H1 (cell line): Measurements from ENCODE around the gene MYLK4. TPM values are rescaled to one million over a fixed set of nuclear protein-coding genes. Genes with fewer than 3 reads are reported as not detected.

Experiments
- CTCF ChIA-PET: fragments of 300-600 bp; sonication (Branson Sonifier 250); formaldehyde crosslinking; loops from one replicate; lab custom pipeline; 2021; ENCODE audit not compliant: partially characterized antibody; lab: Charles Lee
- POLR2A ChIA-PET: fragments of 300-600 bp; sonication (Branson Sonifier 250); formaldehyde crosslinking; loops from one replicate; lab custom pipeline; 2021; ENCODE audit warnings: inconsistent platforms; ENCODE audit not compliant: partially characterized antibody; lab: Charles Lee
- DNase-seq, 2 experiments: peaks; one replicate each; pipeline versions ENCODE4 v3.0.0 to v3.0.0-alpha.2; 2010 to 2022; ENCODE audit warnings: low spot score in 2 of 2, low read depth in 1 of 2, mixed read lengths in 1 of 2
- FAIRE-seq: peaks from 2 replicates; lab custom pipeline; 2011; peaks lifted over from hg19 to GRCh38; lab: Jason Lieb, UNC
- H2AFZ ChIP-seq: 2 replicates; pipeline ENCODE4 v1.8.1; 2012; ENCODE audit warnings: low read length, inconsistent platforms
- H2AK5ac ChIP-seq: 2 replicates; pipeline ENCODE4 v1.6.1; 2013; ENCODE audit warnings: low read depth, low read length
- H2BK120ac ChIP-seq: replicated peaks from 2 replicates; pipeline ENCODE3; 2013; ENCODE audit warnings: low read depth, low read length, inconsistent platforms
- H2BK12ac ChIP-seq: 2 replicates; pipeline ENCODE4 v1.6.1; 2013; ENCODE audit warnings: low read depth, low read length
- H2BK15ac ChIP-seq: 2 replicates; pipeline ENCODE4 v1.6.1; 2013; ENCODE audit warnings: low read length
- H2BK20ac ChIP-seq: 2 replicates; pipeline ENCODE4 v1.6.1; 2013; ENCODE audit warnings: low read length
- H2BK5ac ChIP-seq: 2 replicates; pipeline ENCODE4 v1.6.1; 2013; ENCODE audit warnings: low read depth, low read length
- H3K14ac ChIP-seq: 2 replicates; pipeline ENCODE4 v1.6.1; 2013; ENCODE audit warnings: inconsistent platforms; ENCODE audit not compliant: insufficient read length
- H3K18ac ChIP-seq: 2 replicates; pipeline ENCODE4 v1.6.1; 2013; ENCODE audit warnings: low read length; ENCODE audit errors: extremely low read depth
- H3K23ac ChIP-seq: 2 replicates; pipeline ENCODE4 v1.6.1; 2013; ENCODE audit warnings: inconsistent platforms; ENCODE audit not compliant: insufficient read length
- H3K23me2 ChIP-seq: 2 replicates; pipeline ENCODE4 v1.6.1; 2013; ENCODE audit warnings: low read depth, low read length
- H3K27ac ChIP-seq: 2 replicates; pipeline ENCODE4 v1.6.1; 2011; ENCODE audit warnings: low read depth, low read length, inconsistent platforms
- H3K27me3 ChIP-seq, 4 experiments: replicated peaks in 1 of 4; 1 replicate in 1 of 4; 2 replicates in 3 of 4; pipeline versions ENCODE4 v1.6.1 to v1.8.1; 2011 to 2013; ENCODE audit warnings: low read length in 3 of 4, mild to moderate bottlenecking in 3 of 4, inconsistent platforms in 2 of 4, mixed read lengths in 2 of 4, moderate library complexity in 1 of 4; ENCODE audit not compliant: control insufficient read depth in 3 of 4, insufficient read depth in 3 of 4; ENCODE audit errors: extremely low read depth in 1 of 4
- H3K36me3 ChIP-seq, 4 experiments: 2 replicates each; pipeline versions ENCODE4 v1.6.1 to v1.8.1; 2011 to 2013; ENCODE audit warnings: mild to moderate bottlenecking in 4 of 4, low read length in 3 of 4, moderate library complexity in 2 of 4, control low read depth in 1 of 4, inconsistent platforms in 1 of 4; ENCODE audit not compliant: insufficient read depth in 4 of 4, control insufficient read depth in 2 of 4
- H3K4ac ChIP-seq: replicated peaks from 2 replicates; pipeline ENCODE3; 2013; ENCODE audit warnings: low read length, low read depth, mixed read lengths, inconsistent platforms; ENCODE audit not compliant: insufficient read length
- H3K4me1 ChIP-seq, 4 experiments: replicated peaks in 1 of 4; 1 replicate in 1 of 4; 2 replicates in 3 of 4; pipeline versions ENCODE4 v1.6.1 to v1.8.1; 2011 to 2013; ENCODE audit warnings: low read length in 3 of 4, inconsistent platforms in 2 of 4, mixed read lengths in 1 of 4; ENCODE audit not compliant: insufficient read depth in 4 of 4, control insufficient read depth in 3 of 4
- H3K4me2 ChIP-seq, 2 experiments: 2 replicates each; pipeline versions ENCODE4 v1.6.1 to v1.8.1; 2011 to 2013; ENCODE audit warnings: low read depth in 2 of 2, low read length in 2 of 2, control low read depth in 1 of 2, inconsistent platforms in 1 of 2, mild to moderate bottlenecking in 1 of 2; ENCODE audit not compliant: insufficient read depth in 1 of 2
- H3K4me3 ChIP-seq, 4 experiments: fragments of 200-600, 300-600 bp in 1 of 4; sonication (generic), shearing (Covaris generic), sonication (Bioruptor Twin) in 1 of 4; 2 replicates each; pipeline versions ENCODE4 v1.5.1 to v1.8.1; 2011 to 2016; ENCODE audit warnings: low read length in 4 of 4, low read depth in 3 of 4, control low read depth in 2 of 4, inconsistent platforms in 2 of 4, mild to moderate bottlenecking in 2 of 4, mixed read lengths in 1 of 4, moderate library complexity in 1 of 4; ENCODE audit not compliant: insufficient read depth in 2 of 4; ENCODE audit errors: extremely low read depth in 1 of 4
- H3K56ac ChIP-seq: replicated peaks from 2 replicates; pipeline ENCODE3; 2013; ENCODE audit warnings: low read depth, mild to moderate bottlenecking, mixed read lengths, low read length, inconsistent platforms; ENCODE audit not compliant: insufficient read length
- H3K79me1 ChIP-seq: 2 replicates; pipeline ENCODE4 v1.6.1; 2013; ENCODE audit warnings: low read depth, low read length, control low read depth
- H3K79me2 ChIP-seq, 2 experiments: 2 replicates each; pipeline versions ENCODE4 v1.6.1 to v1.8.1; 2012 to 2013; ENCODE audit warnings: low read length in 2 of 2, mild to moderate bottlenecking in 2 of 2, inconsistent platforms in 1 of 2; ENCODE audit not compliant: insufficient read depth in 2 of 2, control insufficient read depth in 1 of 2
- H3K9ac ChIP-seq, 4 experiments: replicated peaks in 1 of 4; 1 replicate in 1 of 4; 2 replicates in 3 of 4; pipeline versions ENCODE4 v1.6.1 to v1.8.1; 2011 to 2013; ENCODE audit warnings: low read depth in 3 of 4, low read length in 3 of 4, control low read depth in 2 of 4, mild to moderate bottlenecking in 2 of 4, moderate library complexity in 2 of 4, inconsistent platforms in 1 of 4; ENCODE audit errors: extremely low read depth in 1 of 4
- H3K9me3 ChIP-seq, 2 experiments: 2 replicates each; pipeline versions ENCODE4 v1.6.1 to v1.8.1; 2012 to 2013; ENCODE audit warnings: mild to moderate bottlenecking in 2 of 2, moderate library complexity in 2 of 2, control low read depth in 1 of 2, inconsistent platforms in 1 of 2, low read depth in 1 of 2, low read length in 1 of 2, mixed read lengths in 1 of 2; ENCODE audit not compliant: insufficient read depth in 2 of 2
- H4K20me1 ChIP-seq, 2 experiments: replicated peaks in 1 of 2; 2 replicates each; pipeline versions ENCODE3 to v1.8.1; 2011 to 2013; ENCODE audit warnings: inconsistent platforms in 2 of 2, low read length in 2 of 2, mild to moderate bottlenecking in 1 of 2; ENCODE audit not compliant: insufficient read depth in 2 of 2, control insufficient read depth in 1 of 2
- H4K5ac ChIP-seq: 2 replicates; pipeline ENCODE4 v1.6.1; 2013; ENCODE audit warnings: low read length, low read depth, mixed read lengths, inconsistent platforms; ENCODE audit not compliant: insufficient read length
- H4K8ac ChIP-seq: 2 replicates; pipeline ENCODE4 v1.8.0; 2013; ENCODE audit warnings: mild to moderate bottlenecking, moderate library complexity, low read length, inconsistent platforms; ENCODE audit not compliant: insufficient read depth; ENCODE audit errors: extremely low read depth
- H4K91ac ChIP-seq: replicated peaks from 2 replicates; pipeline ENCODE3; 2013; ENCODE audit warnings: low read length, mixed read lengths, inconsistent platforms; ENCODE audit not compliant: insufficient read length
- BACH1 ChIP-seq: IDR thresholded peaks from 2 replicates; pipeline ENCODE4 v1.6.1; 2012; ENCODE audit warnings: low read length, improper control_type of control experiment
- FOSL1 ChIP-seq: IDR thresholded peaks from 2 replicates; pipeline ENCODE4 v1.6.1; 2011; ENCODE audit warnings: mild to moderate bottlenecking, low read depth, low read length, moderate library complexity; ENCODE audit not compliant: insufficient read depth
- PHF8 ChIP-seq: fragments of 200-600 bp; sonication (generic); conservative IDR thresholded peaks from 2 replicates; pipeline ENCODE4 v1.7.1; 2012; ENCODE audit warnings: low read depth, mild to moderate bottlenecking, inconsistent platforms, low read length, moderate library complexity
- POLR2AphosphoS5 ChIP-seq: IDR thresholded peaks from 2 replicates; pipeline ENCODE4 v1.6.1; 2011; ENCODE audit warnings: low read depth, low read length
- RAD21 ChIP-seq, 2 experiments: IDR thresholded peaks in 1 of 2; conservative IDR thresholded peaks in 1 of 2; 2 replicates each; pipeline ENCODE4 v1.6.1; 2011; ENCODE audit warnings: low read depth in 2 of 2, low read length in 2 of 2, improper control_type of control experiment in 1 of 2, inconsistent platforms in 1 of 2, mild to moderate bottlenecking in 1 of 2, moderate library complexity in 1 of 2
- TBP ChIP-seq: IDR thresholded peaks from 2 replicates; pipeline ENCODE4 v1.6.1; 2011; ENCODE audit warnings: low read depth, low read length, improper control_type of control experiment
- TEAD4 ChIP-seq: IDR thresholded peaks from 2 replicates; pipeline ENCODE4 v1.6.1; 2012; ENCODE audit warnings: low read depth, low read length, inconsistent platforms, mixed read lengths
- WGBS, 2 experiments: shearing (Covaris generic) in 1 of 2; methylation state at CpG; one replicate each; pipeline versions ENCODE4 v1.1.6 to v1.1.7; 2013 to 2015; ENCODE audit warnings: low lambda C conversion rate in 2 of 2, mixed read lengths in 2 of 2, inconsistent platforms in 1 of 2, low coverage in 1 of 2, missing lambda C conversion rate in 1 of 2; ENCODE audit not compliant: insufficient replicate concordance in 2 of 2, insufficient coverage in 1 of 2, insufficient read length in 1 of 2; ENCODE audit errors: extremely low coverage in 1 of 2, missing lambda C conversion rate in 1 of 2; 5-methylcytosine and 5-hydroxymethylcytosine counted together
- polyA plus RNA-seq, 7 experiments: library from polyadenylated mRNA; depleted of rRNA in 3 of 7; stranded (reverse) in 5 of 7; unstranded in 2 of 7; fragments of >200 nt in 5 of 7; fragments of 200-250 nt in 2 of 7; gene quantifications; 1 replicate in 5 of 7; 2 replicates in 1 of 7; 4 replicates in 1 of 7; pipeline versions ENCODE4 v1.2.1 to v1.2.3, GENCODE V29; 2011 to 2013; ENCODE audit warnings: missing spikeins in 2 of 7, mixed read lengths in 2 of 7
- total RNA-seq: library from RNA; stranded (reverse); fragmentation: NEBNext Ultra II Directional; extraction: Animal tissue kit (Norgen Biotek cat#: 25700); gene quantifications from 2 replicates; pipeline ENCODE4 v1.2.1, GENCODE V29; 2021
- TF ChIP-seq, protein P1 (sequence below): IDR thresholded peaks from 2 replicates; pipeline ENCODE4 v1.6.1; 2011; ENCODE audit warnings: low read length, improper control_type of control experiment
- TF ChIP-seq, protein P2 (sequence below): IDR thresholded peaks from 2 replicates; pipeline ENCODE4 v1.6.1; 2011; ENCODE audit warnings: low read depth, mild to moderate bottlenecking, low read length; ENCODE audit not compliant: insufficient read depth

Gene MYLK4
- total and polyA plus RNA-seq, 2 of the 8 experiments (the other 6 are each of a cell fraction or from before 2014, with no cell fraction given), result 0.11 to 0.17 TPM

DNA sequence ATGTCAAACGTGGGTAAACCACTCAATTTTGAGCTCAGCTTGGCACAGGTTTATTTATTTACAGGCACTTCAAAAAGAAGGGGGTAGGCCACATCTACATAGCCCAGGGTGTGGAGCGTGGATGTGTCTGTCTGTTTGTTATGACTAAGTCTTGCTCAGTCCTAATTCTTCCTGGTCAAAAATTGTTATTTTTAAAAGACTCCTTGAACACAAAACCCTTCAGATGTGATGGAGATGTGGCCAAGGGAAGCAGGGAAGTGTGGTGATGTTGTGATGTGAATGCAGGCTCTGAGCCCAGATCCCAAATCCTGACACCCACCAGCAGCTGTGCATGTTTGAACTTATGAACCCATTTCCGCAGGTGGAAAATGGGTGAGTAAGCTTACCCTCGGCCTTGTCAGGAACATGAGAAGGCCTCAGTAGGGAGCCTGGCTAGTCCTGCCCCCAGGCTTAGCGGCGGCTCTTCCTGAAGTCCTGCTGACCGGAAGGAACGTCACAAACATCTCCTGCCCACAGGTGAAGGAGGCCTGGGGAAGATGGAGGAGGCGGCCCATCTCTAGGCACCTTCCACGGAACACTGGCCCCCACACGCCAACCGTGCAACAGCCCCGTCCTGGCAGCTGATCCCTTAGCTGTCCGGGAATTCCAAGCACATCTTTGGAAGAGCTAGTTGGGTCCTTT is 119.7 kb downstream of the MYLK4 start:
- CTCF ChIA-PET, result interaction anchor here (0.7 to 5.3 kb wide), 5 partner anchors 8 to 182 kb away, joined by 3 to 31 read pairs (median 5); no protein-coding TSS in a partner anchor
- H3K9ac ChIP-seq, result no peak overlapping the region

More for the DNA sequence above, 119.7 kb downstream of the MYLK4 start:
- Histone ChIP-seq H3K18ac (no peak overlapping the region), H3K79me2 (no peaks in the 10 kb centered on the region), H3K27me3 (peaks cover 0 to 11% (median 9%) of the 10 kb centered on the region in 4 experiments; a peak in 4 of 7 replicates), H2BK12ac (no peak overlapping the region; the same call in 1 of the 2 replicates), H4K91ac (no peak overlapping the region), H2AK5ac (no peak overlapping the region), H3K23me2 (no peaks in the 10 kb centered on the region; the same call in 1 of the 2 replicates), H3K23ac (no peak overlapping the region), H3K4ac (no peak overlapping the region), H3K4me2 (no peak overlapping the region), H3K56ac (no peak overlapping the region), H3K4me1 (peaks cover 0 to 8% (median 2%) of the 10 kb centered on the region in 4 experiments; a peak in 2 of 7 replicates), H2BK15ac (no peak overlapping the region), H3K79me1 (no peaks in the 10 kb centered on the region), H2BK5ac (no peak overlapping the region), H2BK20ac (no peak overlapping the region), H2BK120ac (no peak overlapping the region), H3K36me3 (no peaks in the 10 kb centered on the region), H3K9me3 (no peaks in the 10 kb centered on the region), H2AFZ (no peak overlapping the region), H4K20me1 (no peaks in the 10 kb centered on the region), H3K4me3 (no peak overlapping the region), H4K8ac (no peak overlapping the region; the same call in 1 of the 2 replicates), H3K14ac (no peak overlapping the region), H3K27ac (no peak overlapping the region), H4K5ac (no peak overlapping the region)
- WGBS, 2 experiments, result 79% methylated on average over 13 of the region's 14 CpGs; no CpG with 5 or more reads in 1 of the 2 experiments
- DNase-seq (no peak), FAIRE-seq (no peak)
- POLR2A ChIA-PET, result no interaction called here
- TF ChIP-seq FOSL1 (no peak), RAD21 (IDR thresholded peaks at IDR 0.05 in 1 of 2, conservative IDR thresholded peaks at IDR 0.05 in 1 of 2; ENCODE audit: low read depth in 2 of 2, low read length in 2 of 2) (no peak), BACH1 (no peak), TEAD4 (no peak), TBP (no peak), POLR2AphosphoS5 (no peak), PHF8 (no peak)
- TF ChIP-seq, protein P1, sequence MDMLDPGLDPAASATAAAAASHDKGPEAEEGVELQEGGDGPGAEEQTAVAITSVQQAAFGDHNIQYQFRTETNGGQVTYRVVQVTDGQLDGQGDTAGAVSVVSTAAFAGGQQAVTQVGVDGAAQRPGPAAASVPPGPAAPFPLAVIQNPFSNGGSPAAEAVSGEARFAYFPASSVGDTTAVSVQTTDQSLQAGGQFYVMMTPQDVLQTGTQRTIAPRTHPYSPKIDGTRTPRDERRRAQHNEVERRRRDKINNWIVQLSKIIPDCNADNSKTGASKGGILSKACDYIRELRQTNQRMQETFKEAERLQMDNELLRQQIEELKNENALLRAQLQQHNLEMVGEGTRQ, result no peak
- TF ChIP-seq, protein P2, sequence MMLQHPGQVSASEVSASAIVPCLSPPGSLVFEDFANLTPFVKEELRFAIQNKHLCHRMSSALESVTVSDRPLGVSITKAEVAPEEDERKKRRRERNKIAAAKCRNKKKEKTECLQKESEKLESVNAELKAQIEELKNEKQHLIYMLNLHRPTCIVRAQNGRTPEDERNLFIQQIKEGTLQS, result no peak
